WTC11 (cell line): ENCODE data around the gene GNLY.

Source experiments
- ATF3 ChIP-seq: sonication (generic); formaldehyde crosslinking; conservative IDR thresholded peaks from 2 replicates; pipeline ENCODE4 v1.8.1; 2022; ENCODE audit warnings: mild to moderate bottlenecking, missing genetic modification reagents
- CREB1 ChIP-seq: sonication (generic); formaldehyde crosslinking; IDR thresholded peaks from 2 replicates; pipeline ENCODE4 v1.8.0; 2023; ENCODE audit warnings: mild to moderate bottlenecking, missing genetic modification reagents
- CTCF ChIP-seq: fragments of 200-600 bp; IDR thresholded peaks from 2 replicates; pipeline ENCODE4 v1.8.0; 2022; ENCODE audit warnings: antibody characterized with exemption
- FOXJ3 ChIP-seq: sonication (generic); formaldehyde crosslinking; IDR thresholded peaks from 2 replicates; pipeline ENCODE4 v1.9.0; 2021; ENCODE audit warnings: missing genetic modification reagents, mild to moderate bottlenecking, borderline replicate concordance
- JUN ChIP-seq: sonication (generic); formaldehyde crosslinking; IDR thresholded peaks from 2 replicates; pipeline ENCODE4 v1.8.0; 2023; ENCODE audit warnings: mild to moderate bottlenecking, missing genetic modification reagents
- MAX ChIP-seq: sonication (generic); formaldehyde crosslinking; IDR thresholded peaks from 2 replicates; pipeline ENCODE4 v1.8.0; 2022; ENCODE audit warnings: mild to moderate bottlenecking, missing genetic modification reagents
- STAT6 ChIP-seq: sonication (generic); formaldehyde crosslinking; conservative IDR thresholded peaks from 2 replicates; pipeline ENCODE4 v1.8.1; 2023; ENCODE audit warnings: mild to moderate bottlenecking, low read depth, missing genetic modification reagents, moderate library complexity
- USF2 ChIP-seq: sonication (generic); formaldehyde crosslinking; IDR thresholded peaks from 2 replicates; pipeline ENCODE4 v1.8.1; 2023; ENCODE audit warnings: mild to moderate bottlenecking, missing genetic modification reagents, moderate library complexity
- ZNF317 ChIP-seq: sonication (generic); formaldehyde crosslinking; IDR thresholded peaks from 2 replicates; pipeline ENCODE4 v1.8.1; 2023; ENCODE audit warnings: low read depth, mild to moderate bottlenecking, moderate library complexity, missing genetic modification reagents, borderline replicate concordance

- TF ChIP-seq MAX (CRISPR knock-in tag) (no peak), CTCF (no peak), ZNF317 (CRISPR knock-in tag) (no peak), USF2 (CRISPR knock-in tag) (no peak), STAT6 (CRISPR knock-in tag) (no peak), CREB1 (no peak), ATF3 (CRISPR knock-in tag) (no peak), FOXJ3 (no peak), JUN (CRISPR knock-in tag) (no peak)
These were observed 12.8 kb upstream of the GNLY start for GRCh38 chr2:85681372-85681763.
